SK-N-SH treated with all-trans-retinoic acid at 6 μM for 48 hours (cell line): Measurements from ENCODE around the gene EIF3B.

Experiments used
- ATAC-seq: fragments of 200-7000 bp; cut with Tn5 transposase; 3 replicates; pipeline ENCODE4 v1.9.1; 2020; ENCODE audit warnings: mild to moderate bottlenecking, moderate library complexity
- ARNTL ChIP-seq: fragments of 450-650 bp; formaldehyde crosslinking; IDR thresholded peaks from 2 replicates; pipeline ENCODE4 v1.5.0; 2020; ENCODE audit warnings: low read depth, mild to moderate bottlenecking, moderate library complexity, borderline replicate concordance
- BACH2 ChIP-seq: fragments of 250-450 bp; sonication (Bioruptor Pico); IDR thresholded peaks from 2 replicates; pipeline ENCODE4 v1.9.0; 2021; ENCODE audit warnings: mild to moderate bottlenecking, borderline replicate concordance
- CREB5 ChIP-seq: fragments of 250-450 bp; sonication (Bioruptor Pico); IDR thresholded peaks from 2 replicates; pipeline ENCODE4 v1.5.1; 2020; ENCODE audit warnings: low read depth, mild to moderate bottlenecking, moderate library complexity
- ESRRG ChIP-seq: fragments of 250-450 bp; sonication (Bioruptor Pico); IDR thresholded peaks from 2 replicates; pipeline ENCODE4 v1.6.1; 2021; ENCODE audit warnings: mild to moderate bottlenecking
- ISL1 ChIP-seq: fragments of 250-450 bp; sonication (Bioruptor Pico); IDR thresholded peaks from 2 replicates; pipeline ENCODE4 v2.1.2; 2022; ENCODE audit warnings: mild to moderate bottlenecking, moderate library complexity
- OSR1 ChIP-seq: fragments of 250-450 bp; sonication (Bioruptor Pico); IDR thresholded peaks from 2 replicates; pipeline ENCODE4 v1.8.0; 2022; ENCODE audit warnings: moderate library complexity, mild to moderate bottlenecking, inconsistent platforms
- PATZ1 ChIP-seq: fragments of 250-450 bp; sonication (Bioruptor Pico); IDR thresholded peaks from 2 replicates; pipeline ENCODE4 v1.8.0; 2020; ENCODE audit warnings: mild to moderate bottlenecking, moderate library complexity, borderline replicate concordance
- POU6F1 ChIP-seq: fragments of 250-450 bp; sonication (Bioruptor Pico); IDR thresholded peaks from 2 replicates; pipeline ENCODE4 v1.8.0; 2021; ENCODE audit warnings: low read depth, mild to moderate bottlenecking, moderate library complexity, borderline replicate concordance
- PPARA ChIP-seq: fragments of 250-450 bp; sonication (Bioruptor Pico); IDR thresholded peaks from 2 replicates; pipeline ENCODE4 v1.5.0; 2020; ENCODE audit warnings: mild to moderate bottlenecking, borderline replicate concordance
- RARB ChIP-seq: fragments of 250-450 bp; sonication (Bioruptor Pico); IDR thresholded peaks from 2 replicates; pipeline ENCODE4 v1.8.0; 2021; ENCODE audit warnings: mild to moderate bottlenecking, moderate library complexity
- SNAI2 ChIP-seq: fragments of 250-450 bp; sonication (Bioruptor Pico); IDR thresholded peaks from 2 replicates; pipeline ENCODE4 v1.5.0; 2020; ENCODE audit warnings: mild to moderate bottlenecking, moderate library complexity
- TCF4 ChIP-seq: fragments of 250-450 bp; sonication (Bioruptor Pico); IDR thresholded peaks from 2 replicates; pipeline ENCODE4 v1.8.0; 2021; ENCODE audit warnings: mild to moderate bottlenecking, moderate library complexity, borderline replicate concordance
- TOX ChIP-seq: fragments of 250-450 bp; sonication (Bioruptor Pico); IDR thresholded peaks from 2 replicates; pipeline ENCODE4 v1.8.0; 2021; ENCODE audit warnings: mild to moderate bottlenecking, moderate library complexity, borderline replicate concordance
- ZC3H10 ChIP-seq: fragments of 250-450 bp; sonication (Bioruptor Pico); IDR thresholded peaks from 2 replicates; pipeline ENCODE4 v1.5.1; 2021; ENCODE audit warnings: mild to moderate bottlenecking, moderate library complexity
- ZFP3 ChIP-seq: fragments of 250-450 bp; sonication (Bioruptor Pico); IDR thresholded peaks from 2 replicates; pipeline ENCODE4 v1.5.0; 2020; ENCODE audit warnings: mild to moderate bottlenecking, moderate library complexity
- ZNF565 ChIP-seq: fragments of 450-650 bp; formaldehyde crosslinking; conservative IDR thresholded peaks from 2 replicates; pipeline ENCODE4 v1.5.0; 2020; ENCODE audit warnings: low read depth, mild to moderate bottlenecking, moderate library complexity
- ZNF70 ChIP-seq: fragments of 450-650 bp; formaldehyde crosslinking; IDR thresholded peaks from 2 replicates; pipeline ENCODE4 v1.5.0; 2020; ENCODE audit warnings: mild to moderate bottlenecking, moderate library complexity
- ZNF8 ChIP-seq: fragments of 450-650 bp; formaldehyde crosslinking; IDR thresholded peaks from 2 replicates; pipeline ENCODE4 v1.5.0; 2020; ENCODE audit warnings: mild to moderate bottlenecking, moderate library complexity
- TF ChIP-seq, protein P1 (sequence below): fragments of 250-450 bp; sonication (Bioruptor Pico); IDR thresholded peaks from 2 replicates; pipeline ENCODE4 v1.5.0; 2020; ENCODE audit warnings: mild to moderate bottlenecking, moderate library complexity
- TF ChIP-seq, protein P2 (sequence below): fragments of 250-450 bp; sonication (Bioruptor Pico); IDR thresholded peaks from 2 replicates; pipeline ENCODE4 v1.5.1; 2021; ENCODE audit warnings: mild to moderate bottlenecking, moderate library complexity

The EIF3B gene

DNA sequence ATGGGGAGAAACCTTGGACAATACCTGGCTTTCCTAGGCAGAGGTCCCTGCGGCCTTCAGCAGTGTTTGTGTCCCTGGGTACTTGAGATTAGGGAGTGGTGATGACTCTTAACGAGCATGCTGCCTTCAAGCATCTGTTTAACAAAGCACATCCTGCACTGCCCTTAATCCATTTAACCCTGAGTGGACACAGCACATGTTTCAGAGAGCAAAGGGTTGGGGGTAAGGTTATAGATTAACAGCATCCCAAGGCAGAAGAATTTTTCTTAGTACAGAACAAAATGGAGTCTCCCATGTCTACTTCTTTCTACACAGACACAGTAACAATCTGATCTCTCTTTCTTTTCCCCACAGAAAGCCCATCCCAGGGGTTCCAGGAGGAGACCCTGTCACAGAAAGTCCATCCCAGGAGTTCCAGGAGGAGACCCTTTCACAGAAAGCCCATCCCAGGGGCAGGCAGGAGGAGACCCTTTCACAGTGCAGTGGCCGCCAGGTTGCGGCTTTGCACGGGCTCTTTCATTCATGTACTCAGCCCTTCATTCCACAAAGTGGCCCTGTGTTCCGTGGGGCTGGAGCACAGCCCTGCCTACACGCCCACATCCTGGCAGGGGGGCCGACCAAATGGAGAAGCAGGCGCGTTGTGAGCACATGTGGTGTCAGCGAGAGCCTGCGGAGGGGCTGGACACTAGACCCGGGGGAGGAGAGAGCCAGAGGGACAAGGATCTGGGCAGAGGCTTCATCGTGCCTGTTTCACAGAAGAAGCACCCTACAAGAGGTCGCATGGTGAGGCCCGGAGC is 35.6 kb downstream of the EIF3B start:
- peak; percentile 16; the same call in 2 of the 3 replicates for ATAC-seq
- TF ChIP-seq, protein P1, sequence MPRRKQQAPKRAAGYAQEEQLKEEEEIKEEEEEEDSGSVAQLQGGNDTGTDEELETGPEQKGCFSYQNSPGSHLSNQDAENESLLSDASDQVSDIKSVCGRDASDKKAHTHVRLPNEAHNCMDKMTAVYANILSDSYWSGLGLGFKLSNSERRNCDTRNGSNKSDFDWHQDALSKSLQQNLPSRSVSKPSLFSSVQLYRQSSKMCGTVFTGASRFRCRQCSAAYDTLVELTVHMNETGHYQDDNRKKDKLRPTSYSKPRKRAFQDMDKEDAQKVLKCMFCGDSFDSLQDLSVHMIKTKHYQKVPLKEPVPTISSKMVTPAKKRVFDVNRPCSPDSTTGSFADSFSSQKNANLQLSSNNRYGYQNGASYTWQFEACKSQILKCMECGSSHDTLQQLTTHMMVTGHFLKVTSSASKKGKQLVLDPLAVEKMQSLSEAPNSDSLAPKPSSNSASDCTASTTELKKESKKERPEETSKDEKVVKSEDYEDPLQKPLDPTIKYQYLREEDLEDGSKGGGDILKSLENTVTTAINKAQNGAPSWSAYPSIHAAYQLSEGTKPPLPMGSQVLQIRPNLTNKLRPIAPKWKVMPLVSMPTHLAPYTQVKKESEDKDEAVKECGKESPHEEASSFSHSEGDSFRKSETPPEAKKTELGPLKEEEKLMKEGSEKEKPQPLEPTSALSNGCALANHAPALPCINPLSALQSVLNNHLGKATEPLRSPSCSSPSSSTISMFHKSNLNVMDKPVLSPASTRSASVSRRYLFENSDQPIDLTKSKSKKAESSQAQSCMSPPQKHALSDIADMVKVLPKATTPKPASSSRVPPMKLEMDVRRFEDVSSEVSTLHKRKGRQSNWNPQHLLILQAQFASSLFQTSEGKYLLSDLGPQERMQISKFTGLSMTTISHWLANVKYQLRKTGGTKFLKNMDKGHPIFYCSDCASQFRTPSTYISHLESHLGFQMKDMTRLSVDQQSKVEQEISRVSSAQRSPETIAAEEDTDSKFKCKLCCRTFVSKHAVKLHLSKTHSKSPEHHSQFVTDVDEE (CRISPR knock-in tag), result 0 out of 2 replicates have a peak, but pooled peaks have one; percentile 55

GRCh38 chr7:2393706-2394105 is 39.1 kb downstream of the EIF3B start:
- TF ChIP-seq CREB5 (CRISPR knock-in tag) (no peak), PATZ1 (CRISPR knock-in tag) (no peak), ARNTL (CRISPR knock-in tag) (no peak), PPARA (no peak), ISL1 (no peak), BACH2 (no peak), ZNF70 (no peak), POU6F1 (CRISPR knock-in tag) (no peak), TOX (no peak), ZC3H10 (CRISPR knock-in tag) (no peak), SNAI2 (CRISPR knock-in tag) (no peak), ESRRG (CRISPR knock-in tag) (no peak), TCF4 (CRISPR knock-in tag) (no peak), ZNF565 (no peak)
- TF ChIP-seq, protein P2, sequence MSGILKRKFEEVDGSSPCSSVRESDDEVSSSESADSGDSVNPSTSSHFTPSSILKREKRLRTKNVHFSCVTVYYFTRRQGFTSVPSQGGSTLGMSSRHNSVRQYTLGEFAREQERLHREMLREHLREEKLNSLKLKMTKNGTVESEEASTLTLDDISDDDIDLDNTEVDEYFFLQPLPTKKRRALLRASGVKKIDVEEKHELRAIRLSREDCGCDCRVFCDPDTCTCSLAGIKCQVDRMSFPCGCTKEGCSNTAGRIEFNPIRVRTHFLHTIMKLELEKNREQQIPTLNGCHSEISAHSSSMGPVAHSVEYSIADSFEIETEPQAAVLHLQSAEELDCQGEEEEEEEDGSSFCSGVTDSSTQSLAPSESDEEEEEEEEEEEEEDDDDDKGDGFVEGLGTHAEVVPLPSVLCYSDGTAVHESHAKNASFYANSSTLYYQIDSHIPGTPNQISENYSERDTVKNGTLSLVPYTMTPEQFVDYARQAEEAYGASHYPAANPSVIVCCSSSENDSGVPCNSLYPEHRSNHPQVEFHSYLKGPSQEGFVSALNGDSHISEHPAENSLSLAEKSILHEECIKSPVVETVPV (CRISPR knock-in tag), result no peak
- no peak for ATAC-seq

GRCh38 chr7:2394566-2395082 is 40.0 kb downstream of the EIF3B start:
- ATAC-seq, result no peak
- no peak for TF ChIP-seq PATZ1 (CRISPR knock-in tag)
- no peak for TF ChIP-seq ZFP3 (CRISPR knock-in tag)
- no peak for TF ChIP-seq OSR1 (CRISPR knock-in tag)
- TF ChIP-seq ZC3H10 (CRISPR knock-in tag), result no peak
- TF ChIP-seq TOX, result no peak
- TF ChIP-seq ARNTL (CRISPR knock-in tag), result no peak
- TF ChIP-seq RARB, result no peak
- TF ChIP-seq, protein P2 (CRISPR knock-in tag), result no peak
- no peak for TF ChIP-seq ISL1
- TF ChIP-seq CREB5 (CRISPR knock-in tag), result no peak
- TF ChIP-seq BACH2, result no peak
- no peak for TF ChIP-seq SNAI2 (CRISPR knock-in tag)
- no peak for TF ChIP-seq ZNF565
- TF ChIP-seq ZNF8 (CRISPR knock-in tag), result no peak
- no peak for TF ChIP-seq ESRRG (CRISPR knock-in tag)
